Calu3 (cell line): ENCODE results near the gene ACOT13. TPM values are rescaled to one million over a fixed set of nuclear protein-coding genes. Genes with fewer than 3 reads are reported as not detected.

Experiments used
- BruUV-seq: library from RNA; stranded (reverse); fragments of 400-500 nt; replicated peaks from 2 replicates; lab custom pipeline; 2021; lab: Mats Ljungman, UMichigan
- CTCF ChIA-PET: fragments of 300-600 bp; sonication (Branson Sonifier 250); formaldehyde crosslinking; loops from one replicate; lab custom pipeline; 2022; ENCODE audit warnings: antibody characterized with exemption; lab: Charles Lee
- DNase-seq: peaks from one replicate; pipeline ENCODE4 v3.0.0; 2022
- H3K27ac Mint-ChIP-seq: one replicate; pipeline ENCODE4 v1.8.0; 2022; ENCODE audit warnings: mixed read lengths; ENCODE audit not compliant: unreplicated experiment
- H3K27me3 Mint-ChIP-seq: one replicate; pipeline ENCODE4 v1.8.0; 2022; ENCODE audit warnings: mixed read lengths; ENCODE audit not compliant: unreplicated experiment
- H3K36me3 Mint-ChIP-seq: one replicate; pipeline ENCODE4 v1.8.0; 2022; ENCODE audit warnings: mild to moderate bottlenecking, moderate library complexity, mixed read lengths; ENCODE audit not compliant: insufficient read depth, unreplicated experiment
- H3K4me1 Mint-ChIP-seq: one replicate; pipeline ENCODE4 v1.8.0; 2022; ENCODE audit warnings: mild to moderate bottlenecking, low read depth, mixed read lengths; ENCODE audit not compliant: unreplicated experiment
- H3K4me3 Mint-ChIP-seq: one replicate; pipeline ENCODE4 v1.8.0; 2022; ENCODE audit warnings: mild to moderate bottlenecking, low read depth, moderate library complexity, mixed read lengths; ENCODE audit not compliant: unreplicated experiment
- H3K9me3 Mint-ChIP-seq: one replicate; pipeline ENCODE4 v1.8.0; 2022; ENCODE audit warnings: low read depth, mixed read lengths; ENCODE audit not compliant: unreplicated experiment
- CTCF ChIP-seq: fragments of 200-600 bp; IDR thresholded peaks from one replicate; pipeline ENCODE4 v1.8.0; 2022; ENCODE audit warnings: antibody characterized with exemption; ENCODE audit not compliant: unreplicated experiment
- intact Hi-C: fragments of 100-400 bp; cut with micrococcal nuclease; formaldehyde crosslinking; loops from one replicate; pipeline ENCODE4 v1.10.0; 2022; ENCODE audit not compliant: unreplicated experiment
- total RNA-seq: library from RNA; stranded (reverse); gene quantifications from 2 replicates; pipeline ENCODE4 v1.2.3, GENCODE V29; 2022

ACOT13 gene
- total RNA-seq, 1 experiment from 2014 or later, result 78.9 TPM

GRCh38 chr6:24690593-24690992, 23.7 kb downstream of the ACOT13 start:
- Mint-ChIP-seq H3K27me3 (no peaks in the 10 kb centered on the region), H3K36me3 (peaks cover 10% of the 10 kb centered on the region), H3K4me3 (no peak overlapping the region), H3K27ac (no peak overlapping the region), H3K9me3 (no peaks in the 10 kb centered on the region), H3K4me1 (peaks cover 22% of the 10 kb centered on the region)
- no TSS peak for BruUV-seq
- intact Hi-C loops, result no loop called here
- DNase-seq, result no peak
- CTCF ChIA-PET, result interaction anchor here (1.0 kb wide), 1 partner anchor 53 kb away, joined by 3 read pairs; no protein-coding TSS in a partner anchor
- TF ChIP-seq CTCF, result no peak

GRCh38 chr6:24691550-24691949, 24.7 kb downstream of the ACOT13 start:
- no peak for TF ChIP-seq CTCF
- H3K9me3 Mint-ChIP-seq, result no peaks in the 10 kb centered on the region
- intact Hi-C loops, result no loop called here
- H3K36me3 Mint-ChIP-seq, result peaks cover 12% of the 10 kb centered on the region
- peaks cover 26% of the 10 kb centered on the region for H3K4me1 Mint-ChIP-seq
- no peak for DNase-seq
- H3K27me3 Mint-ChIP-seq, result no peaks in the 10 kb centered on the region
- no peak overlapping the region for H3K27ac Mint-ChIP-seq
- CTCF ChIA-PET, result interaction anchor here (0.7 kb wide), 1 partner anchor 107 kb away, joined by 4 read pairs; no protein-coding TSS in a partner anchor
- no peak overlapping the region for H3K4me3 Mint-ChIP-seq
- BruUV-seq, result no TSS peak

- H3K9me3 Mint-ChIP-seq, result no peaks in the 10 kb centered on the region
- DNase-seq, result no peak
- H3K36me3 Mint-ChIP-seq, result peaks cover 12% of the 10 kb centered on the region
- no peaks in the 10 kb centered on the region for H3K27me3 Mint-ChIP-seq
- H3K4me3 Mint-ChIP-seq, result no peak overlapping the region
- peaks cover 22% of the 10 kb centered on the region for H3K4me1 Mint-ChIP-seq
- H3K27ac Mint-ChIP-seq, result no peak overlapping the region
- intact Hi-C loops, result no loop called here
- CTCF ChIA-PET, result interaction anchor here (0.7 to 1.8 kb wide), 2 partner anchors 107 to 108 kb away, joined by 4 read pairs; no protein-coding TSS in a partner anchor
- no peak for TF ChIP-seq CTCF
- BruUV-seq, result no TSS peak
Observed at GRCh38 chr6:24692003-24692402, 25.1 kb downstream of the ACOT13 start.

GRCh38 chr6:24692415-24692814, 25.5 kb downstream of the ACOT13 start:
- Mint-ChIP-seq H3K9me3 (no peaks in the 10 kb centered on the region), H3K36me3 (peaks cover 7% of the 10 kb centered on the region), H3K4me3 (no peak overlapping the region), H3K27me3 (no peaks in the 10 kb centered on the region), H3K27ac (no peak overlapping the region), H3K4me1 (peaks cover 18% of the 10 kb centered on the region)
- no peak for DNase-seq
- TF ChIP-seq CTCF, result no peak
- no TSS peak for BruUV-seq
- intact Hi-C loops, result no loop called here
- CTCF ChIA-PET, result interaction anchor here (1.8 kb wide), 1 partner anchor 109 kb away, joined by 4 read pairs; no protein-coding TSS in a partner anchor
